ENCODE results near the gene IFI27L2.
"Not testable (repeated sequence)": the region's sequence is repeated elsewhere in the genome, so short reads cannot be mapped to it uniquely, and the experiment has no call there.

IFI27L2 gene, protein sequence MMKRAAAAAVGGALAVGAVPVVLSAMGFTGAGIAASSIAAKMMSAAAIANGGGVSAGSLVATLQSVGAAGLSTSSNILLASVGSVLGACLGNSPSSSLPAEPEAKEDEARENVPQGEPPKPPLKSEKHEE

DNA sequence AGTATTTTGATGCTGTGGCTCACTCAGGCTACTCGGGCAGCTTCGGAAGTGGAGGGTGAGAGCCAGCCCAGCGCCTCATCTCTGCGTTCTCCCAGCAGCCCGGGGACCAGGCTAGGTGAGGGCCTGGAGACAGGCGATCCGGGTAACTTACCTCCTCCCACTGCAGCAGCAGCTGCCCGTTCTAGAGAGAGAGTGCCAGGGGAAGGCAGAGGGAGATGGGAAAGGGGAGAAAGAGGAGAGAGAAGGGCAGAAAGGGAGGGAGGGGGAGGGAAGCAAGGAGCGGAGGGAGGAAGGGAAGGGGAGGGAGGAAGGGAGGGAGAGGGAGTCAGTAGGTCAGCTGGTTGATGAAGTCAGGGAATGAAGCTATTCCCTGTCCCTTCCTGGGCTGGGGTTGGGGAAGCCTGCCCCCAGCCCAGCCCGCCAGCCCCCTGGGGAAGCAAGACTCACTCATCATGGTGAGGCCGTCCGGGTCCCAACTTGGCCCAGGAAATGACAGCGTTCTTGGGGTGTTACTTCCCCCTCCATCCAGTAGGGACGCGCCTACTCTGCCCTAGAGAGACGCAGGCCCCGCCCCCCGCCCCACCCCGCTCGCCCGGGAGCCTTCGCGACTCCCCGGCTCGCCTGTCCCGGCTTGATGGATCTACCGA is at the start of gene IFI27L2:
IFI27L2 (minus strand) TSS at position 494 of the 647 bp plus-strand sequence; CDS start at position 454, 40 bp downstream.
- DNase-seq: peak; percentile 87

GRCh38 chr14:94177806-94178205 is 48.4 kb upstream of the IFI27L2 start:
- DNase-seq: no peak

GRCh38 chr14:94176808-94177207 is 47.4 kb upstream of the IFI27L2 start:
- no peak for DNase-seq

GRCh38 chr14:94175747-94176146 is 46.3 kb upstream of the IFI27L2 start:
- no peak for DNase-seq

DNA sequence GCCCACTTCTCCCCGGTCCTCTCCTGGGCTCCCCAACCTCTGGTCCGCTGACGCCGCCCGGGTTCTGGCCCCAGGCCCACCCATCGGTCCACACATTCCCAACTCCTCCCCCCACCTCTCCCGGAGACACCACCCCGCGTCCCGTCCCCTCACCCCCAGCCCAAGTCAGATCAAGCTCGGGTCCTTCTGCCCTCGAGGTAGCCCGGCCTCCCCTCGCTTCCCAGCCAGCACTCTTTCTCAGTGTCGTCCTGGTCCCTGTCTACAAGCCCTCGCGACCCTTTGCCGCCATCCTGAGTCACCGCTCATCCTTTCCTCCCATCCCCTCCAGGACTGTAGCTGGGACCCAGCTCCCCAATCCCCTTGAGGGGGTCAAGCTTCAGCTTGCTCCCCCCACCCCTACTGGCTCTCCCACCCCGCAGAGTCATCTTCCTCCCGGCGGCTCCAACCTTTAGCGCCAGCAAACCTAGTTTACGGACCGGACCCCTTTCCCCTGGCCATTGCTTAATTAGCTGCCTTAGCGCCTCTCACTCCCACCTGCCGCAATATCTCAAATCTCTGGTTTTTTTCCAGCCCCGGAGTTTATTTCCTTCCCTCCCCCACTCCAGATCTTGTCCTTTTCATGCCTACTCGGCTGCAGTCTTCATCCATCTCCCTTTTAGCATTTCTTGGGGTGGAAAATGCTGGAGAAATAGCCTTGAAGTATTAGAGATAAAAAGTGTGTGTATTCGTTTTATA is 45.8 kb upstream of the IFI27L2 start:
- DNase-seq: no peak

GRCh38 chr14:94174604-94175010 is 45.2 kb upstream of the IFI27L2 start:
- no peak for DNase-seq

GRCh38 chr14:94173885-94174603 is 44.6 kb upstream of the IFI27L2 start, which contains the start of gene PPP4R4:
PPP4R4 (plus strand) TSS chr14:94174322; CDS start chr14:94174466, 144 bp downstream.
- DNase-seq: peak; percentile 84

DNA sequence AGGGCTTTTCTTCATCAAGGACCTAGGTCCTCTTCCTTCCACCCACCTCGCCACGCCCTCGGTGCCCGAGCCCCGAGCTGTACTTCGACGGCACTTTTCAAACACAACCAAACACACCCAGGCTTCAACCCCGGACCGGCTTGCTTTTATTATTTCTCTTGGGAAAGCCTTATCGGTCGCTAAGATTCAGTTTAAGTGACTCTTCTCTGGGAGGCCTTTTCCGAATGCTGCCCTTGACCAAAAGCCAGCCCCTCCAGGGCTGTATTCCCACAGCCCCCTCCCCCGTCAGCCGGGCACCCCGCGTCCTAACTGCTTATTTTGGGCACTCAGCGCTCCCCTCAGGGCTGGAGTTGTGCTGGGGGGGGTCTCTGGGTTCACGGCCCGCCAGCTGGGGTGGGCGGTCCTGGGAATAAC is 44.1 kb upstream of the IFI27L2 start:
- DNase-seq: no peak

DNA sequence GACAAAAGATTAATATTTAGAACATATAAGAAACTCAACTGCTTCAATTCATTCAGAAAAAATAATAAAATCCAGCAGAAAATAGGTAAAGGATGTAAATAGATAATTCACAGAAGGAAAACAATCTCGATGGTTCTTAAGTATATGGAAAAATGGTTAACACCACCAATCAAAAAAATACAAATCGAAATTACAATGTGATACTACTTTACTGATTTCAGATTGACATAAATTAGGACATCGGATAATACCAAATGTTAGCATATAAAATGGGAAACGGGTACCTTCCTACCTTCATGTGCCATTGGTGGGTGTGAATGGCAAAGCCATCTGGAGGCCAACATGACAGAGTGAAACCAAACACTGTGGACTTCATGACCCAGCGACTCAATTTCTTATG is 43.1 kb upstream of the IFI27L2 start:
- no peak for DNase-seq

DNA sequence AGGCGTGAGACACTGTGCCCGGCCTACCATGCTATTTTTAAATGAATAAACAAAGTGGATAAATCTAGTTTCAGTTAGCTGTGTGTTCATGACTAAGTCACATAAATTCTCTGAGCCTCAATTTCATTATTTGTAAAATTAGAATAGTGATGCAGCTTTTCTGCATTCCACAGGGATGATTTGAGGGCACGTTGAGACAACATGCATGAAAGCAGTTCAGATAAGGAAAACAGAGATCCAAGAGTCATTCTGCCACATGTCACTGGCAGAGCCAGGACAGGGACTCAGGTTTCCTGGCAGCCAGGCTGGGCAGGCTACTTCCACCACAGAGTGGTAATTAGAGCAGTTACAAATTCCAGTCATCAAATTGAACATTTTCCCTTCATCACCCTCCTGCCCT is 41.8 kb upstream of the IFI27L2 start:
- peak; percentile 42 for DNase-seq

DNA sequence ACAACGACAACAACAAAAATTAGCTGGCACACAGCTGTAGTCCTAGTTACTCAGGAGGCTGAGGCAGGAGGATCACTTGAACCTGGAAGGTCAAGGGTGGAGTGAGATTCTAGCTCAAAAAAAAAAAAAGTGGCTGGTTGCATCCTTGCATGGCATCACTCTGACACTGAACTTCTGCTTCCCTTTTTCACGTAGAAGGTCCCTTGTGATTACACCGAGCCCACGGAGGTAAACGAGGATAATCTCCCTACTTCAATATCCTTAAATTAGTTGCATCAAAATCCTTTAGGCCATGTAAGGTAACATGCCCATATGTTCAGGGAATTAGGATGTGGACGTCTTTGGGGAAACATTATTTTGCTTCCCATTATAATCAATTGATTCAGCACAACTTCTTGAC is 40.7 kb upstream of the IFI27L2 start:
- DNase-seq: no peak

DNA sequence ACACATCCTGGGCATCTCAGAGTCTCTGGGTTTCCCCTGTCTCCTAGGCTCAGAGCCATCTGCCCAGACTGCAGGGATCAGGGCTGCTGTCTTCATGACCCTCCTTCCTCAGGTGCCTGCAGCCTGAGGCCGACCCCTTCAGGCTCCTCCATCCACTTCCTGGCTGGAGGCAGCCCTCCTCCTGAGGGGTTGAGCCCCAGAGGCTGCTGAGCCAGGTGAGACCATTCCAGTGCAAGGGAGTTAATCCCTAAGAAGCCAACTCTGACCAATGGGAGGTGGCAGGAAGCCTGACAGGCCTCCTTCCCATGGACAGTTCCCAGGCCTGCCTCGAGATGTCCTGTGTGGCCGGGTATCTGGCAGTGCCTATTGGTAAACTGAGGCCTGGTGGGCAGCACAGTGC is 36.3 kb upstream of the IFI27L2 start:
- DNase-seq: no peak

GRCh38 chr14:94164685-94165431 is 35.5 kb upstream of the IFI27L2 start:
- no peak for DNase-seq

DNA sequence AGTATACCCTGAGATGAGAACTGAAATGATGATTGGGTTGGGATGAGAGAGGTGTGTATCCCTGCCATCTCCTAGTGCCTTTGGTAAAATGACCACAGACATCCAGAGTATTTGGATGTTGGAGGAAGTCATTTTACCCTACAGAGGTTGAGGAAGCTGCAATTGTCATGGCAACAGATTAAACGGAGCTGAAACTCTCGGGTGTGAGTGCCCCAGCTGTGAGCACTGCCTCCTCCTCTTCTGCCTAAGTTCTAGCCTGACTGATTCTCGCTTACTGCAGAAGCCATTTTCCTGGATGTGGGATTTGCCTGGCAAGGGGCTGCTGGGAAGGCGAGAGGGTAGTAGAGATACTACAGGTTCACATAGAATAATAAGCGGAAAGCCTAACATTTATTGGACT is 34.4 kb upstream of the IFI27L2 start:
- DNase-seq: no peak

DNA sequence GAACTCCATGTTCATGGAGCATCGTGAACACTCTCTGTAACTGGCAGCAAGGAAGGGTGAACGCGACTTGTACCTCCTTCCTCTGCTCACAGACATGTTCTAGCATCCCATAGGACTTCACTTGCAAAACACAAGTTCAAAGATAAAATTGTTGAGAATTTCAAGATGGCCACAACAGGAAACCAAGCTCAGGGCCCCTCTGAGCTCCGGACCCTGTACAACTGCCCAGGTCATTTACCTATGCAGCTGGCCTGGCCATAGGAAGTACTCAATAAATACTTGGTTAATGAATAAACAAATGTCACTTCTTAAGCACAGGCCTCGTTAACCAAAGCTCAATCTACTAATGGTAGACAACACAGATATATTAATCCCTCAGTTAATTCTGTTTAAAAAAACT is 33.1 kb upstream of the IFI27L2 start:
- DNase-seq: no peak

- no peak for DNase-seq
Measured at GRCh38 chr14:94161981-94162380, 32.6 kb upstream of the IFI27L2 start.

DNA sequence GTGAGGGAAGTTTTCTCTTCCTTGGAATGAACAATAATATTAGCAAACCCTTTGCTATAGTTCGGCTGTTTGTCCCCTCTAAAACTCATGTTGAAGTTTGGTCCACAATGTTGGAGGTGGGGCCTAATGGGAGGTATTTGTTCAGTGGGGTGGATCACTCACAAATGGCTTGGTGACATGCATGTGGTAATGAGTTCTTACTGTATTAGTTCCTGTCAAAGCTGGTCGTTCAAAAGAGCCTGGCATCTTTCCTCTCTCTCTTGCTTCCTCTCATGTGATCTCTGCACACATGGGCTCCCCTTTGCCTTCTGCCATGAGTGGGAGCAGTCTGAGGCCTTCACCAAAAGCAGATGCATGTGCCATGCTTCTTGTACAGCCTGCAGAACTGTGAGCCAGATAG is 31.7 kb upstream of the IFI27L2 start:
- no peak for DNase-seq

DNA sequence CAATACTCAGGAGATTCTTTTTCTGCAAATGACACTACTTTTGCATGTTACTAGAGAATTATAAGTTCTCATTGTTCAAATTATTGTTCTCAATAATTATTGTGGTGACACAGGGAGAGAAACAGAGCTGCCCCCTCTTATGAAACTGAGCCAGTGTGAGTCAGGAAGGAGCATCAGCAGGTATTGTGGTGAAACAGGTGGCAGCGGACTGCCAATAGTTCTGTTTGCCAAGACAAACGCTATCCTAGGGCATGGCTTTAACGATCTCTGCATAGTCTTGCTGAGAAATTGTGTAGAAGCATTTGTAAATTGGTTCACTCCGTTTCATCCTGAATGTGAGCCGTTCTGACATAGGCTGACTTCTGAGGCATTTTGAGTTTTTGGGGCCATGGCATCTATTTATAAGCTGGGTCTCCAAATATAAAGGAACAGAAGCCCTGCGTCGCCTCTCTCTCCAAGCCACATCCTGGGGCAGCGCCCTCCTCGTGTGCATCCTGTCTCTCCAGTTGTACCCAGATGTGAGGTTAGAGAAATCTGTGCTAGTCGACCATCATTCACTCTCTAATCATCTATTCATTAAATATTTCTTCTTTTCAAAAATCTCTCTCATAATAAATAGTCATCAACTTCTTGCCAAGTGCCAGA is 29.0 kb upstream of the IFI27L2 start:
- no peak for DNase-seq

- DNase-seq: no peak
Measured at GRCh38 chr14:94157197-94157596, 27.8 kb upstream of the IFI27L2 start.

DNA sequence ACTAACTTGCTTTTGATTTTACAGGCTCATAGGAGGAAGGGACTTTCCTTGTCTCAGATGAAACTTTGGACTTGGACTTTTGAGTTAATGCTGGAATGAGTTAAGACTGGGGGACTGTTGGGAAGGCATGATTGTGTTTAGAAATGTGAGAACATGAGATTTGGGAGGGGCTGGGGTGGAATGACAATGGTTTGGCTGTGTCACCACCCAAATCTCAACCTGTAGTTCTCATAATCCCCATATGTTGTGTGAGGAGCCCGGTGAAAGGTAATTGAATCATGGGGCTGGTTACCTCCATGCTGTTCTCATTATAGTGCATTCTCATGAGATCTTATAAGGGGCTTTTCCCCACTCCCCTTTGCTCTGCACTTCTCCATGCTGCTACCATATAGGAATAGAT is 26.7 kb upstream of the IFI27L2 start:
- DNase-seq: not testable (repeated sequence)

GRCh38 chr14:94153750-94154342 is 24.4 kb upstream of the IFI27L2 start:
- no peak for DNase-seq

DNA sequence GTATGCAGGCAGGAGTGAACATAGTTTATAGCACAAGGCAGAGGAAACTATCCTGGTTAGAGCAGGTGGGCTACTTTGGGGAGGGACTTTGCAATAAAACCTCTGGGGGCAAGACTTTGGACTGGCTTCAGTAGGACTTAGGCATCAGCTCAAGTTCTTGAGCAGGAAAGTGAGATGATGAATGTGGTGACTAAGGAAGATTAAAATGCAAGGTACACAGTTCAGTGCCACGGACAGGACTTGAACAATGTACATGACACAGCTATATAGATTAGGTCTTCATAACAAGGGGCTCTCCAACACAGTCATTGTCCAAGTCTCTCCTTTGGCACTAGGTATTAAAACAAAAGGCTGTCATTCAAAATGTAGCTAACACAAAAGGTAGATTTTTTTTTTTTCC is 23.3 kb upstream of the IFI27L2 start:
- no peak for DNase-seq
